Natural killer cell (primary cell): ENCODE results near the gene BICRA. TPM values are rescaled to one million over a fixed set of nuclear protein-coding genes. Genes with fewer than 3 reads are reported as not detected.
A peak's percentile ranks its signal among the peaks of the same experiment; 100 is the strongest.
"Not testable (repeated sequence)": the region's sequence is repeated elsewhere in the genome, so short reads cannot be mapped to it uniquely, and the experiment has no call there.

Experiments used
- ATAC-seq, 3 donors: fragments of 150-1000 bp in 2 of 3; fragments of 200-7000 bp in 1 of 3; cut with Tn5 transposase; 1 replicate in 1 of 3; 2 replicates in 2 of 3; pipeline ENCODE4 v1.10.0; 2021; ENCODE audit warnings: mild to moderate bottlenecking in 2 of 3, moderate library complexity in 2 of 3
- DNase-seq, 2 donors: peaks; one replicate each; pipeline versions ENCODE4 v3.0.0 to v3.0.0-alpha.2; 2013 to 2021; ENCODE audit warnings: mixed read lengths in 1 of 2
- H3K27ac ChIP-seq: one replicate; pipeline ENCODE4 v1.5.1; 2013; ENCODE audit warnings: mild to moderate bottlenecking, low read length
- H3K27me3 ChIP-seq: one replicate; pipeline ENCODE4 v1.6.1; 2013; ENCODE audit warnings: low read length; ENCODE audit not compliant: control insufficient read depth, insufficient read depth
- H3K36me3 ChIP-seq: one replicate; pipeline ENCODE4 v1.6.1; 2013; ENCODE audit warnings: low read length; ENCODE audit not compliant: control insufficient read depth, insufficient read depth
- H3K4me1 ChIP-seq: one replicate; pipeline ENCODE4 v1.6.1; 2013; ENCODE audit warnings: low read length; ENCODE audit not compliant: control insufficient read depth, insufficient read depth
- H3K4me3 ChIP-seq: one replicate; pipeline ENCODE4 v1.5.1; 2013; ENCODE audit warnings: low read length
- H3K9me3 ChIP-seq: one replicate; pipeline ENCODE4 v1.6.1; 2013; ENCODE audit warnings: low read length; ENCODE audit not compliant: control insufficient read depth, insufficient read depth
- H3K27ac Mint-ChIP-seq, 2 donors: one replicate each; pipeline ENCODE4 v1.8.0; 2022; ENCODE audit warnings: mild to moderate bottlenecking in 2 of 2, mixed read lengths in 2 of 2, moderate library complexity in 1 of 2
- H3K27me3 Mint-ChIP-seq, 2 donors: one replicate each; pipeline ENCODE4 v1.8.0; 2022; ENCODE audit warnings: low read depth in 2 of 2, mixed read lengths in 2 of 2
- H3K36me3 Mint-ChIP-seq: one replicate; pipeline ENCODE4 v1.8.0; 2022; ENCODE audit warnings: mixed read lengths
- H3K4me1 Mint-ChIP-seq, 2 donors: one replicate each; pipeline ENCODE4 v1.8.0; 2022; ENCODE audit warnings: mixed read lengths in 2 of 2
- H3K4me3 Mint-ChIP-seq: one replicate; pipeline ENCODE4 v1.8.0; 2022; ENCODE audit warnings: mild to moderate bottlenecking, moderate library complexity, mixed read lengths
- H3K9me3 Mint-ChIP-seq, 2 donors: one replicate each; pipeline ENCODE4 v1.8.0; 2022; ENCODE audit warnings: mixed read lengths in 2 of 2
- WGBS: methylation state at CpG from one replicate; pipeline ENCODE4 v1.1.7; 2013; ENCODE audit warnings: missing lambda C conversion rate; ENCODE audit not compliant: insufficient coverage; 5-methylcytosine and 5-hydroxymethylcytosine counted together
- intact Hi-C: fragments of 100-400 bp; cut with micrococcal nuclease; formaldehyde crosslinking; loops from one replicate; pipeline ENCODE4 v1.14.2; 2022
- total RNA-seq, 4 donors: library from RNA; stranded (reverse); fragments of 120-200 nt in 1 of 4; gene quantifications; one replicate each; pipeline versions ENCODE4 v1.2.3 to v1.2.4, GENCODE V29; 2013 to 2022
- TF ChIP-seq, protein P1 (sequence below): fragments of 200-600 bp; IDR thresholded peaks from one replicate; pipeline ENCODE4 v1.8.0; 2022; ENCODE audit warnings: antibody characterized with exemption

BICRA gene
- total RNA-seq, 3 donors from 2014 or later (not counting 1 experiment from before 2014, with no cell fraction given), result 31.9 to 37.4 (median 34.1) TPM

DNA sequence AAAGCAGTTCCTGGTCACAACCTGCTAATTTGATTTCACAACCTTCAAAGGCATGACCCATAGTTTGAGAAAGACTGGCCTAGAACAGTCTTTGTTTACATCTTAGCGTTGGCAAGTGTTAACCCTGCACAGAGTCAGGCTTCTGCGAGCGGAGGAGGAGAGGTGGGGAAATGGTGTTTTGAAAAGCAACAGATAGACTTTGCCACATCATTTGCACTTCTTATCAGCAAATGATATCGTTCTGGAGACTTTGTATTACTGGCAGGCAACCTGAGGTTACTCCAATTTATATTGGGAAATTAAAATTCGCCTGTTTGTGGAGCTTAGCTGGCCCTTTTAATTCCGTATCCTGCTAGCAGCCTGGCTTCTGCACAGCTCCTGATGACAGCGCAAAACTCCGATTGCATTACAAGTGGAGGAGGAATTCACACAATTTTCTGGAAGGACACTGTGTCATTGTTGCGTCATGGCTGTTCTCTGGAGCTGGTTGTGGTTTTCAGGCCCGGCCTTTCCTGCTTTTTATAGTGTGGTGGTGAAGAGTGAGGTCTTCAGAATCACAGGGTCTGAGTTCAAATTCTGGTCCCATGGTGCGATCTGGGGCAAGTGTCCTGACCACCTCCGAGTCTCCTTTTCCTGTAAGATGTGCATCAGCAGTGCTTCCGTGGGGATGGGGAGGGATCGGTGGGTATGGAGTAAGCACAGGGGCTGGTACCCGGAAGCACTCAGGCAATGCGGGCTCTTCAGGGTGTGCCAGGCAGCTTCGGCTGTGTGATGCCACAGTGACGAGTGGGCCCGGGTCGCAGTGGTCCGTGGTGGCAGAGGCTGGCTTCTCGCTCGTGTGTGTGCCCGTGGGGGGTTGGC lies 55.2 kb downstream of the BICRA start:
- H3K4me1 Mint-ChIP-seq, result peaks cover 39% of the 10 kb centered on the region in 2 donors
- H3K4me1 ChIP-seq, result peaks cover 10% of the 10 kb centered on the region
- H3K36me3 Mint-ChIP-seq, result no peaks in the 10 kb centered on the region
- H3K4me3 ChIP-seq, result no peak overlapping the region
- peak overlapping the region in 1 of 2 donors; percentile 32 for H3K27ac Mint-ChIP-seq
- no peaks in the 10 kb centered on the region for H3K9me3 Mint-ChIP-seq
- no peaks in the 10 kb centered on the region for H3K9me3 ChIP-seq
- 87% methylated on average over 24 of the region's 24 CpGs for WGBS
- H3K27me3 ChIP-seq, result no peaks in the 10 kb centered on the region
- intact Hi-C loops, result no loop called here
- no peak for DNase-seq
- peaks cover 5% of the 10 kb centered on the region for H3K36me3 ChIP-seq
- ATAC-seq, result no peak
- H3K27ac ChIP-seq, result no peak overlapping the region
- H3K27me3 Mint-ChIP-seq, result no peaks in the 10 kb centered on the region
- TF ChIP-seq, protein P1, sequence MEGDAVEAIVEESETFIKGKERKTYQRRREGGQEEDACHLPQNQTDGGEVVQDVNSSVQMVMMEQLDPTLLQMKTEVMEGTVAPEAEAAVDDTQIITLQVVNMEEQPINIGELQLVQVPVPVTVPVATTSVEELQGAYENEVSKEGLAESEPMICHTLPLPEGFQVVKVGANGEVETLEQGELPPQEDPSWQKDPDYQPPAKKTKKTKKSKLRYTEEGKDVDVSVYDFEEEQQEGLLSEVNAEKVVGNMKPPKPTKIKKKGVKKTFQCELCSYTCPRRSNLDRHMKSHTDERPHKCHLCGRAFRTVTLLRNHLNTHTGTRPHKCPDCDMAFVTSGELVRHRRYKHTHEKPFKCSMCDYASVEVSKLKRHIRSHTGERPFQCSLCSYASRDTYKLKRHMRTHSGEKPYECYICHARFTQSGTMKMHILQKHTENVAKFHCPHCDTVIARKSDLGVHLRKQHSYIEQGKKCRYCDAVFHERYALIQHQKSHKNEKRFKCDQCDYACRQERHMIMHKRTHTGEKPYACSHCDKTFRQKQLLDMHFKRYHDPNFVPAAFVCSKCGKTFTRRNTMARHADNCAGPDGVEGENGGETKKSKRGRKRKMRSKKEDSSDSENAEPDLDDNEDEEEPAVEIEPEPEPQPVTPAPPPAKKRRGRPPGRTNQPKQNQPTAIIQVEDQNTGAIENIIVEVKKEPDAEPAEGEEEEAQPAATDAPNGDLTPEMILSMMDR, result no peak
- no peak overlapping the region for H3K4me3 Mint-ChIP-seq

GRCh38 chr19:47668556-47668955 lies 59.6 kb downstream of the BICRA start:
- H3K9me3 Mint-ChIP-seq, H3K36me3 ChIP-seq, H3K27ac Mint-ChIP-seq, H3K27ac ChIP-seq, H3K27me3 Mint-ChIP-seq, DNase-seq, H3K4me3 ChIP-seq, H3K27me3 ChIP-seq, intact Hi-C loops, ATAC-seq, H3K36me3 Mint-ChIP-seq, H3K4me1 ChIP-seq, H3K9me3 ChIP-seq, H3K4me3 Mint-ChIP-seq: not testable (repeated sequence)
- H3K4me1 Mint-ChIP-seq, result peaks cover 30 to 36% of the 10 kb centered on the region in 2 donors
- WGBS, result 94% methylated on average over 13 of the region's 13 CpGs

DNA sequence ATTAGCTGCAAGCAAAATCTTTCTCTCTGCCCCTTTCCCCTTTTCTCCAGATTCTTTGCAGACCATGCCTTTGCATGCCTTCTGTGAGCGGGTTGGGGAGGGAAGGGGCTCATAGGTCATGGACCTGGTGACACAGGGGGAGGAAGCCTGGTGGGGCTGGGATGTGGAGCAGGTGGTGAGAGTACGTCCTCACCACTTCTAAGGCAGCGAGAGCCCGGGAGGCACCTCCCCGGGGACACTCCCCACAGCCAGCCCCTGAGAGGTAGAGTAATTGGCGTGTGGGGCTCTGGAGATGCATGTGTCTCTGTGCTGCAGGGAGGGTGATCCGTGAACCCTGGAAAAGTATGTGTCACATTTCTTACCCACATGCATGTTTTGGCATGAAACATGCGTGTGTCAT lies 61.8 kb downstream of the BICRA start:
- intact Hi-C loops, result no loop called here
- H3K27ac ChIP-seq, result no peak overlapping the region
- no peaks in the 10 kb centered on the region for H3K9me3 Mint-ChIP-seq
- H3K36me3 ChIP-seq, result peaks cover 17% of the 10 kb centered on the region
- 95% methylated on average over 8 of the region's 8 CpGs for WGBS
- H3K27me3 ChIP-seq, result no peaks in the 10 kb centered on the region
- no peak overlapping the region for H3K4me3 ChIP-seq
- no peaks in the 10 kb centered on the region for H3K9me3 ChIP-seq
- no peak overlapping the region for H3K4me3 Mint-ChIP-seq
- ATAC-seq (no peak), DNase-seq (no peak)
- TF ChIP-seq, protein P1, result no peak
- H3K27ac Mint-ChIP-seq, result peak overlapping the region in 1 of 2 donors; percentile 39
- H3K36me3 Mint-ChIP-seq, result no peaks in the 10 kb centered on the region
- no peaks in the 10 kb centered on the region for H3K27me3 Mint-ChIP-seq
- H3K4me1 Mint-ChIP-seq, result peaks cover 29 to 41% of the 10 kb centered on the region in 2 donors
- no peaks in the 10 kb centered on the region for H3K4me1 ChIP-seq

- no peaks in the 10 kb centered on the region for H3K36me3 Mint-ChIP-seq
- WGBS, result 96% methylated on average over 2 of the region's 2 CpGs
- ATAC-seq, result no peak
- H3K4me1 Mint-ChIP-seq, result peaks cover 27 to 41% of the 10 kb centered on the region in 2 donors
- H3K4me3 ChIP-seq, result no peak overlapping the region
- H3K9me3 ChIP-seq, result no peaks in the 10 kb centered on the region
- H3K9me3 Mint-ChIP-seq, result no peaks in the 10 kb centered on the region
- H3K36me3 ChIP-seq, result peaks cover 17% of the 10 kb centered on the region
- TF ChIP-seq, protein P1, result no peak
- H3K27me3 ChIP-seq, result no peaks in the 10 kb centered on the region
- DNase-seq, result no peak
- H3K27ac Mint-ChIP-seq, result no peak overlapping the region
- no peak overlapping the region for H3K27ac ChIP-seq
- no peaks in the 10 kb centered on the region for H3K27me3 Mint-ChIP-seq
- intact Hi-C loops, result no loop called here
- H3K4me1 ChIP-seq, result no peaks in the 10 kb centered on the region
- H3K4me3 Mint-ChIP-seq, result no peak overlapping the region
Measured at GRCh38 chr19:47671499-47671898, 62.6 kb downstream of the BICRA start.
